Measurements from ENCODE around the gene CUEDC1.

The CUEDC1 gene

DNA sequence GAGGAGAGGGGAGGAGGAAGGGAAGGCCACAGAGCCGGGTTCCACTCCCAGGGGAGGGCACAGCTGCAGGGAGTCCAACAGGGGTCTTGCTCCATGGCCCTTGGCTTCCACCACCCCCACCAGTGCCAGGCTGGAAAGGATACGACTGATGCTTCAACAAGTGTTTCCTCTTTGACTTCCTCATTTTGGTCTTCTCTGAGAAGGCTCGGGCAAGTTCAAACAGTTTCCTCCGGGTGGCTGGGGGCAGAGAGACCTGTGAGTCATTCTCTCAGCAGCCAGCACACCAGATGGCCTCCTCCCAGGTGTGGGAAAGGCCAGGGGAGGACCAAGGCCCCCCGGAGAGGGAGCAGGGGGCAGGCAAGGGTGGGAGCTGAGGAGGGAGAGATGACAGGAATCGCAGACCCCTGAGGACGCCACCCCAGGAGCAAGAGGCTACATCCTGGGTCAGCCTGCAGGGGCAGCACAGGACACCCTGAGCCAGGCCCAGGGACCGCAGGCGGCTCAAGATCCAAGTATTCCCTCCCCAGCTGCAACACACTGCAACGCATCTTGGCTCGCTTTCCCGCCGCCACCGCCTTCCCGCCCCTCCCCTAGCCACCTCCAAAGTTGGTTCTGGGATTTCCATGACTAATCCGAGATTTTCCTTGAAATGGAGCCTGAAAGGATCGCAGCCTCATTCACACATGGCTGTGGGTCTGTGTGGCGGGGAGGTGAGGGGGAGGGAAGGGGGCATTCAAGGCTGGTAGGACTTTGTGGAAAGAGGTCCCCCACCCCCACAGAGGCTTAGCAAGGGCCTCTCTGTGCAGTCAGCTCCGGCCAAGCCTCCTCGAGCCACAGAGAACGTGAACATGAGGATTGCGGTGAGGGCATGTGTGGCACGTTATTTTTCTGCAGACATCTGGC, 87.0 kb downstream of the CUEDC1 start:
- TF ChIP-seq, protein P1, sequence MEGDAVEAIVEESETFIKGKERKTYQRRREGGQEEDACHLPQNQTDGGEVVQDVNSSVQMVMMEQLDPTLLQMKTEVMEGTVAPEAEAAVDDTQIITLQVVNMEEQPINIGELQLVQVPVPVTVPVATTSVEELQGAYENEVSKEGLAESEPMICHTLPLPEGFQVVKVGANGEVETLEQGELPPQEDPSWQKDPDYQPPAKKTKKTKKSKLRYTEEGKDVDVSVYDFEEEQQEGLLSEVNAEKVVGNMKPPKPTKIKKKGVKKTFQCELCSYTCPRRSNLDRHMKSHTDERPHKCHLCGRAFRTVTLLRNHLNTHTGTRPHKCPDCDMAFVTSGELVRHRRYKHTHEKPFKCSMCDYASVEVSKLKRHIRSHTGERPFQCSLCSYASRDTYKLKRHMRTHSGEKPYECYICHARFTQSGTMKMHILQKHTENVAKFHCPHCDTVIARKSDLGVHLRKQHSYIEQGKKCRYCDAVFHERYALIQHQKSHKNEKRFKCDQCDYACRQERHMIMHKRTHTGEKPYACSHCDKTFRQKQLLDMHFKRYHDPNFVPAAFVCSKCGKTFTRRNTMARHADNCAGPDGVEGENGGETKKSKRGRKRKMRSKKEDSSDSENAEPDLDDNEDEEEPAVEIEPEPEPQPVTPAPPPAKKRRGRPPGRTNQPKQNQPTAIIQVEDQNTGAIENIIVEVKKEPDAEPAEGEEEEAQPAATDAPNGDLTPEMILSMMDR (conservative IDR thresholded peaks at IDR 0.05; ENCODE audit: low read length): peak; percentile 68
- peak; percentile 93 for DNase-seq (ENCODE audit: low read depth)
- no peak overlapping the region for H3K4me3 ChIP-seq (ENCODE audit: low read length)

DNA sequence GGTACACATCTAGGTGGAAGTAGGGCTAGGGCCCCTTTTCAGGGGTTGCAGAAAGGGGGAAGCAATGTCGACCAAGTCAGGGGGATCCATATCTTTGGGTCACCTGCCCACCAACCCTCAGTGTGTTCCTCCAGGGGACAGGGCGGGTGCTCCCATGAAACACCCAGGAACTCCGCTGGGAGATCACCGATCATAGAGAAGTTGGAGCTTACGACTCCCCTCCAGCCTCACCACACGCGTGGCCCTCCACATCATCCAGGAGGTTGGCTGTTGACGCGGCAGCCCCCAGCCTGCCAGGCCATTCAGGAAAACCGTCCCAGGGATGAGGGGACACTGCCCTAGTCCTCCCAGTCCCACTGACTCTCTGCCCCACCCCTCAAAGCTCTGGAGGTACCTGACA, 88.1 kb downstream of the CUEDC1 start:
- DNase-seq (ENCODE audit: low read depth): no peak
- no peak overlapping the region for H3K4me3 ChIP-seq (ENCODE audit: low read length)
- TF ChIP-seq, protein P1 (conservative IDR thresholded peaks at IDR 0.05; ENCODE audit: low read length): no peak

DNA sequence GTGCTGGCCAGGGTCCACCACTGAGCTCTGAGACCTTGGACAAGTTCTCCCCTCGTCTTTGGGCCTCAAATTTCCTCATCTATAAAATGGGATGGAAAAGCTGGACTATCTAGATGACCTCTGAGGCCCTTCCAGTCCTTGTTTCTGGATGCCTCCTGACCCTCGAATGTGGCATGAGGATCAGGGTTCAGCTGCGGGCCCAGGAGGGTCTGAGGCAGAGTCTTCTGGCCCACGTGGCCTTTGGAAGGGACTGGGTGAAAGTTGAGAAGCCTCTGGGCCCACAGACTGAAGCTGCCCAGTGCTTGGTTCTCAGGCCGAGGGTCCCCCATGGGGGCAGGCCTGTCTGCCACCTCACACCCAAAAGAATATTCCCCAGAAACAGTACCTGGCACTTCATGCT, 88.5 kb downstream of the CUEDC1 start:
- DNase-seq (ENCODE audit: low read depth): no peak
- H3K4me3 ChIP-seq (ENCODE audit: low read length): no peak overlapping the region
- TF ChIP-seq, protein P1 (conservative IDR thresholded peaks at IDR 0.05; ENCODE audit: low read length): no peak

DNA sequence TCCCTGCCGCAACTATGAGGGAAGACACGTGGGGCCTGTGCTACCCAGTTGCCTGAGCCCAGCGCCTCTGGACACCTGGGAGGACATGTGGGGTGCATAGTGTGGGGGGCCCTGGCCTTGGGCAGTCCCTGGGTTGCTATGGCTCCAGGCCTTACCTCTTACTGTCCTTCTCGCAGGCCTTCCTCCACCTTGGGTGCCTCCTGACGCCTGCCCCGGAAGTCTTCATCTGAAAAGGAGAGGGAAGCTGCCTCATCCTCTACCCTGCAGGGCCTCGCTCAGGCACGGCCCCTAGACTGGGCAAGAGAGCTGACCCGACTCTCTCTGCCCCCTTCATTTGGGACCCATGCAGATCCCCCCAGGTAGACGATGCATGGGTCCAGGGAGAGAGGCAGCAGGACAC, 88.9 kb downstream of the CUEDC1 start:
- H3K4me3 ChIP-seq (ENCODE audit: low read length): no peak overlapping the region
- TF ChIP-seq, protein P1 (conservative IDR thresholded peaks at IDR 0.05; ENCODE audit: low read length): no peak
- no peak for DNase-seq (ENCODE audit: low read depth)

DNA sequence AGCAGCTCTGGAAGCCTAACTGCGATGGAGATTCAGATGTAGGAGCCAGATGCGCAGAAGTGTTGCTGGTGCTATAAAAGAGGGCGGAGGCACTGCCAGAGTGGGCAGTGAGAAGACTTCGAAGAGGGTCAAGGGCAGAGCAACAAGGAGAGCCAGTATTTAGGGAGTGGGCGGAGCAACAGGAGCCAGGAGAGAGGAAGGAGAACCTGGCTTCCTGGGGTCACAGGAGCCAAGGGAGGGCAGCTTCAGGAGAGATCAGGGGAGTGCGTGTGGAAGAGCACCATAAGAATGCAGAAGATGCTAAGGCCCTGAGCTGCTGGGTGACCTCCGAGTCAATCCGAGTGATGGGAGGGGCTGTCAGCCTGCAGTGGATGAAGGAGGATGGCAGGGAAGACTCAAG, 90.9 kb downstream of the CUEDC1 start:
- TF ChIP-seq, protein P1 (conservative IDR thresholded peaks at IDR 0.05; ENCODE audit: low read length): no peak
- no peak overlapping the region for H3K4me3 ChIP-seq (ENCODE audit: low read length)
- DNase-seq (ENCODE audit: low read depth): no peak

DNA sequence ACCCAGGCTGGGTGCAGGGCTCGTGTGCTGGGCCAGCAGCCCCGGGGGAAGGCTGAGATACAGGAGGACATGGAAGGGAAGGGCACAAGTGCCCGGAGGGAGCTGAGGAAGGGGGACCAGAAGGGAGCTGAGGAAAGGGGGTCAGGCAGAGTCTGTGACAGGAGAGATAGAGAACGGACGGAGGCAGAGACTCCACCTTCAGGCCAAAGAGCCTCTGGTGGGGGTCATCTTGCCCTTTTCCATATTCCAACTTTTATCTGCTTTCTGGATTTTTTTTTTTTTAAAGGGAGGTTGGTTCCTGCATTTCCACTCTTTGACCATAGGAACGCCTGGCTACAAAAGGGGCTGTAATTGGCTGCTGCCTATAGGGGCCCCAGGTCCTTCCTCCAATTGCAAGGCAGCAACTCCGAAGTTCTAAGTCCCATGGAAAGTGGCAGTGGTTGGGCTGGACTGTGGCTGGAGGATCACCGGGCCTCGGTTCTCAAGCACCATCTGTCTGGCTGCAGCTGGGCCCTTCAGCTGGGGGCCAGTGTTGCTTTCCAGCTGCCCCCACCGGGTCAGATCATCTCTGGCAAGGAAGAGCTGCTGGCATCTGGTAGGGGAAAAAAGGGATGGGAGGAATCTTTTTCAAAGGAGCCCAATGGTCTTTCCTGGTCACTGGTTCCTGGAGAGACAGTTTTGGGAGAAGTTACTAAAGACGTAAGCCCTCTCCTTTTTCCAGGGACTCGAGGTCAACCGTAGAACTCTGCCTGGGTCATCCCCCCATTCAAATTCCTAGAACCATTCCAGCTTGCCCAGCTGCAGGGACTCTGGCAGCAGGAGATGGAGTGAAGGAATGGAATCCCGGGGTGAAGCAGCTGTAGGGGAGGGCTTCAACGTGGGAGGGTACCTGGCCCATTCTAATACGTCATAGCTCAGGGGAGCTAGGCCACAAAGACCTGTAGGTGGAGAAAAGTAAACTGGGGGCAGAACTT, 92.2 kb downstream of the CUEDC1 start:
- no peak overlapping the region for H3K4me3 ChIP-seq (ENCODE audit: low read length)
- DNase-seq (ENCODE audit: low read depth): no peak
- TF ChIP-seq, protein P1 (conservative IDR thresholded peaks at IDR 0.05; ENCODE audit: low read length): no peak

Data from AG10803 (cell line).